Fibroblast of peridontal ligament (primary cell): Measurements from ENCODE around the gene SH3GL1.

Experiments
- DNase-seq: peaks from one replicate; pipeline ENCODE4 v3.0.0-alpha.2; 2010; ENCODE audit errors: extremely low read depth

SH3GL1 gene

DNA sequence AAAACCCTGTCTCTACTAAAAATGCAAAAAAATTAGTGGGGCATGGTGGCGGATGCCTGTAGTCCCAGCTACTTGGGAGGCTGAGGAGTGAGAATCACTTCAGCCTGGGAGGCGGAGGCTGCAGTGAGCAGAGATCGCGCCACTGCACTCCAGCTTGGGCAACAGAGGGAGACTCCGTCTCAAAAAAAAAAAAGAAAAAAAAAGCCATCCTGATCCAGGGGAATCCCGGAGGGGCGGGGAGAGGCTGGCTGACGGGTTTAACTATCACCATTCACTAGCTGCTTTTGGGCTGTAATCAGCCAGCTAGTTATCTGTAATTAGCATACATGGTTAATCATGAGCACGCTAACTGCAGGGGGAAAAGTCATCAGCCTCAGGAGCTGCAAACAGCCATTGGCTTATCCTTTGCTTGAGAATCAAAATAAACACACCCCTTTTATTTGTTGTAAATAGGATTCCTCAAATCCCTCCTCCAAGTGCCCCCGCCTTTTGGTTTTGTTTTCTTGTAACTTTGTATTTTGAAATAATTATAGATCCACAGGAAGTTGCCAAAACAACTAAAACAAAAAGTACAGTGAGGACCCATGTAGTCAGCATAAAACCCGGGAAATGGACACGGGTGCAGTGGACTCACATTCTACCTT, 86.4 kb downstream of the SH3GL1 start:
- DNase-seq = no peak
